GM18873 (cell line): ENCODE measurements around the gene TMCC2.
A peak's percentile ranks its signal among the peaks of the same experiment; 100 is the strongest.

Experiments
- ATAC-seq: cut with Tn5 transposase; IDR thresholded peaks from one replicate; pipeline ENCODE4 v1.9.1; 2021; ENCODE audit warnings: mild to moderate bottlenecking, moderate library complexity, moderate number of reproducible peaks; ENCODE audit not compliant: unreplicated experiment, low FRiP score

The TMCC2 gene

GRCh38 chr1:205258261-205258691 lies 30.5 kb downstream of the TMCC2 start:
- no peak for ATAC-seq

- no peak for ATAC-seq
Measured at GRCh38 chr1:205258719-205259118, 31.0 kb downstream of the TMCC2 start.

- ATAC-seq = no peak
Measured at GRCh38 chr1:205259324-205259832, 31.6 kb downstream of the TMCC2 start.

- no peak for ATAC-seq
Measured at GRCh38 chr1:205259998-205260397, 32.3 kb downstream of the TMCC2 start.

- no peak for ATAC-seq
Measured at GRCh38 chr1:205260948-205261732, 33.4 kb downstream of the TMCC2 start.

GRCh38 chr1:205261946-205262691 lies 34.4 kb downstream of the TMCC2 start:
- no peak for ATAC-seq

- no peak for ATAC-seq
Measured at GRCh38 chr1:205262731-205263171, 35.0 kb downstream of the TMCC2 start.

GRCh38 chr1:205263580-205264190 lies 35.9 kb downstream of the TMCC2 start:
- no peak for ATAC-seq

GRCh38 chr1:205266611-205267305 lies 39.0 kb downstream of the TMCC2 start:
- no peak for ATAC-seq

- no peak for ATAC-seq
Measured at GRCh38 chr1:205267306-205267902, 39.7 kb downstream of the TMCC2 start.

GRCh38 chr1:205268846-205269680 lies 41.3 kb downstream of the TMCC2 start:
- no peak for ATAC-seq

GRCh38 chr1:205269711-205270110 lies 42.0 kb downstream of the TMCC2 start:
- no peak for ATAC-seq

- ATAC-seq = no peak
Measured at GRCh38 chr1:205270271-205270670, 42.5 kb downstream of the TMCC2 start.

- ATAC-seq = no peak
Measured at GRCh38 chr1:205270764-205271163, 43.0 kb downstream of the TMCC2 start.

GRCh38 chr1:205271277-205271676 lies 43.5 kb downstream of the TMCC2 start:
- ATAC-seq = no peak

- ATAC-seq = no peak
Measured at GRCh38 chr1:205271745-205272144, 44.0 kb downstream of the TMCC2 start.

GRCh38 chr1:205272536-205272935 lies 44.8 kb downstream of the TMCC2 start:
- ATAC-seq = no peak

- peak; percentile 59 for ATAC-seq
Measured at GRCh38 chr1:205273551-205273982, 45.8 kb downstream of the TMCC2 start.

- no peak for ATAC-seq
Measured at GRCh38 chr1:205274041-205274691, 46.4 kb downstream of the TMCC2 start.
